ENCODE results near the gene XNDC1N. TPM values are rescaled to one million over a fixed set of nuclear protein-coding genes. Genes with fewer than 3 reads are reported as not detected.
A peak's percentile ranks its signal among the peaks of the same experiment; 100 is the strongest.

The XNDC1N gene
- total and polyA plus RNA-seq, 2 of the 13 experiments (the other 11 are each of a cell fraction or from before 2014, with no cell fraction given) = 3.4 to 7.5 TPM

DNA sequence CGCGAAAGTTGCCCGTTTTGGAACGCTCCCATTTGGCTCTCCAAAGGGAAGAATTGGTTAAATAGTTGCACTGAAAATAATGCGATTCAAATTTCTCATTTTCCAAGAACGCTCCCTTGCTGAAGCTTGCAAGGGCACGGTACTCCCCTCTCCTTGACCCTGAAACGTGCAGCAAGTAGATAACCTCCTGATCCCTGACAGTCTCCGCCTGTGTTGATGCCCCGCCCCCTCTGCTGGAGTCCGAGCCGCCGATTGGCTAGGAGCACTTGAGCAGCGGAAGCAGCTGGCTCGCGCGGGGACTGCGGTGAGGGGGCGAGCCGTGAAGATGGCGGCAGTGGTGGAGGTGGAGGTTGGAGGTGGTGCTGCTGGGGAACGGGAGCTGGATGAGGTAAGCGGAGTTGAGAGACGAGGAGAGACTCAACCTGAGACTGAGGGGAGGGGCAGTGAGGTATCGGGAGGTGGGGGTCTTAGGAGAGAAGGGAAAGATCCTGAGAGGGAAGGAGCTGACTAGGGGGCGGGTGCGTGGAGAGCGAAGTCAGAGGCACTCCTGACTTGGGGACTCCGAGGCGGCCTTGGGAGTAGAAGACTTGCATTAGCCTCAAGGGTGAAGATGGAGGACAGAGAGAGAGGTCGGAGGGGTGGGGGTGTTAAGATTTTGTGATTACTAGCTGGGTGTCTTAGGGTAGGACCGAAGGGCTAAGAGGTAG is 496 bp upstream of the XNDC1N start, which contains the start of gene RNF121 (continued):
- TF ChIP-seq, protein P1, sequence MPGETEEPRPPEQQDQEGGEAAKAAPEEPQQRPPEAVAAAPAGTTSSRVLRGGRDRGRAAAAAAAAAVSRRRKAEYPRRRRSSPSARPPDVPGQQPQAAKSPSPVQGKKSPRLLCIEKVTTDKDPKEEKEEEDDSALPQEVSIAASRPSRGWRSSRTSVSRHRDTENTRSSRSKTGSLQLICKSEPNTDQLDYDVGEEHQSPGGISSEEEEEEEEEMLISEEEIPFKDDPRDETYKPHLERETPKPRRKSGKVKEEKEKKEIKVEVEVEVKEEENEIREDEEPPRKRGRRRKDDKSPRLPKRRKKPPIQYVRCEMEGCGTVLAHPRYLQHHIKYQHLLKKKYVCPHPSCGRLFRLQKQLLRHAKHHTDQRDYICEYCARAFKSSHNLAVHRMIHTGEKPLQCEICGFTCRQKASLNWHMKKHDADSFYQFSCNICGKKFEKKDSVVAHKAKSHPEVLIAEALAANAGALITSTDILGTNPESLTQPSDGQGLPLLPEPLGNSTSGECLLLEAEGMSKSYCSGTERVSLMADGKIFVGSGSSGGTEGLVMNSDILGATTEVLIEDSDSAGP (CRISPR knock-in tag; IDR thresholded peaks at IDR 0.05; ENCODE audit: borderline replicate concordance) = peak; percentile 60
- TF ChIP-seq DNMT1 (CRISPR knock-in tag; IDR thresholded peaks at IDR 0.05) = no peak
- TF ChIP-seq SNAPC2 (CRISPR knock-in tag; IDR thresholded peaks at IDR 0.05) = no peak
- TF ChIP-seq SMARCC2 (IDR thresholded peaks at IDR 0.05) = no peak
- TF ChIP-seq, protein P2, sequence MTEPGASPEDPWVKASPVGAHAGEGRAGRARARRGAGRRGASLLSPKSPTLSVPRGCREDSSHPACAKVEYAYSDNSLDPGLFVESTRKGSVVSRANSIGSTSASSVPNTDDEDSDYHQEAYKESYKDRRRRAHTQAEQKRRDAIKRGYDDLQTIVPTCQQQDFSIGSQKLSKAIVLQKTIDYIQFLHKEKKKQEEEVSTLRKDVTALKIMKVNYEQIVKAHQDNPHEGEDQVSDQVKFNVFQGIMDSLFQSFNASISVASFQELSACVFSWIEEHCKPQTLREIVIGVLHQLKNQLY (CRISPR knock-in tag; IDR thresholded peaks at IDR 0.05) = no peak
- no peak; the same call in 1 of the 2 replicates for TF ChIP-seq SALL2 (CRISPR knock-in tag; IDR thresholded peaks at IDR 0.05)
- TF ChIP-seq ZNF557 (CRISPR knock-in tag; IDR thresholded peaks at IDR 0.05) = no peak
- TF ChIP-seq ZNF350 (CRISPR knock-in tag; IDR thresholded peaks at IDR 0.05; ENCODE audit: borderline replicate concordance, low read depth) = peak; percentile 63; the same call in 1 of the 2 replicates
- no peak for TF ChIP-seq FOSL1 (CRISPR knock-in tag; IDR thresholded peaks at IDR 0.05; ENCODE audit: borderline replicate concordance)
- TF ChIP-seq TMF1 (CRISPR knock-in tag; IDR thresholded peaks at IDR 0.05; ENCODE audit: low read depth) = no peak; the same call in 1 of the 2 replicates
- no peak for TF ChIP-seq ZSCAN20 (CRISPR knock-in tag; IDR thresholded peaks at IDR 0.05; ENCODE audit: borderline replicate concordance)
- TF ChIP-seq ATF1 (CRISPR knock-in tag; IDR thresholded peaks at IDR 0.05) = peak; percentile 68
- TF ChIP-seq FOXC1 (CRISPR knock-in tag; IDR thresholded peaks at IDR 0.05; ENCODE audit: borderline replicate concordance) = no peak; the same call in 1 of the 2 replicates
- TF ChIP-seq ZNF564 (CRISPR knock-in tag; IDR thresholded peaks at IDR 0.05) = no peak
- TF ChIP-seq, protein P3, sequence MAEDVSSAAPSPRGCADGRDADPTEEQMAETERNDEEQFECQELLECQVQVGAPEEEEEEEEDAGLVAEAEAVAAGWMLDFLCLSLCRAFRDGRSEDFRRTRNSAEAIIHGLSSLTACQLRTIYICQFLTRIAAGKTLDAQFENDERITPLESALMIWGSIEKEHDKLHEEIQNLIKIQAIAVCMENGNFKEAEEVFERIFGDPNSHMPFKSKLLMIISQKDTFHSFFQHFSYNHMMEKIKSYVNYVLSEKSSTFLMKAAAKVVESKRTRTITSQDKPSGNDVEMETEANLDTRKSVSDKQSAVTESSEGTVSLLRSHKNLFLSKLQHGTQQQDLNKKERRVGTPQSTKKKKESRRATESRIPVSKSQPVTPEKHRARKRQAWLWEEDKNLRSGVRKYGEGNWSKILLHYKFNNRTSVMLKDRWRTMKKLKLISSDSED (CRISPR knock-in tag; IDR thresholded peaks at IDR 0.05) = no peak
- TF ChIP-seq ZNF563 (CRISPR knock-in tag; IDR thresholded peaks at IDR 0.05) = 0 out of 2 replicates have a peak, but pooled peaks have one; percentile 43
- TF ChIP-seq U2AF2 (IDR thresholded peaks at IDR 0.05; ENCODE audit: low read depth, low read length) = no peak
- no peak for TF ChIP-seq TSC22D2 (CRISPR knock-in tag; IDR thresholded peaks at IDR 0.05; ENCODE audit: borderline replicate concordance)
- TF ChIP-seq, protein P4, sequence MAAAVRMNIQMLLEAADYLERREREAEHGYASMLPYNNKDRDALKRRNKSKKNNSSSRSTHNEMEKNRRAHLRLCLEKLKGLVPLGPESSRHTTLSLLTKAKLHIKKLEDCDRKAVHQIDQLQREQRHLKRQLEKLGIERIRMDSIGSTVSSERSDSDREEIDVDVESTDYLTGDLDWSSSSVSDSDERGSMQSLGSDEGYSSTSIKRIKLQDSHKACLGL (CRISPR knock-in tag; IDR thresholded peaks at IDR 0.05) = no peak
- TF ChIP-seq RAD21 (CRISPR knock-in tag; IDR thresholded peaks at IDR 0.05) = no peak
- TF ChIP-seq, protein P5, sequence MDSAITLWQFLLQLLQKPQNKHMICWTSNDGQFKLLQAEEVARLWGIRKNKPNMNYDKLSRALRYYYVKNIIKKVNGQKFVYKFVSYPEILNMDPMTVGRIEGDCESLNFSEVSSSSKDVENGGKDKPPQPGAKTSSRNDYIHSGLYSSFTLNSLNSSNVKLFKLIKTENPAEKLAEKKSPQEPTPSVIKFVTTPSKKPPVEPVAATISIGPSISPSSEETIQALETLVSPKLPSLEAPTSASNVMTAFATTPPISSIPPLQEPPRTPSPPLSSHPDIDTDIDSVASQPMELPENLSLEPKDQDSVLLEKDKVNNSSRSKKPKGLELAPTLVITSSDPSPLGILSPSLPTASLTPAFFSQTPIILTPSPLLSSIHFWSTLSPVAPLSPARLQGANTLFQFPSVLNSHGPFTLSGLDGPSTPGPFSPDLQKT (CRISPR knock-in tag; IDR thresholded peaks at IDR 0.05; ENCODE audit: borderline replicate concordance) = no peak
- no peak for TF ChIP-seq PLRG1 (conservative IDR thresholded peaks at IDR 0.05)
- TF ChIP-seq CBX2 (IDR thresholded peaks at IDR 0.05; ENCODE audit: low read depth, low read length) = no peak
- TF ChIP-seq CBX2 (CRISPR knock-in tag; IDR thresholded peaks at IDR 0.05; ENCODE audit: low read depth) = no peak
